H1 (cell line): ENCODE data around the gene ADGRF1. TPM values are rescaled to one million over a fixed set of nuclear protein-coding genes. Genes with fewer than 3 reads are reported as not detected.

ENCODE experiments used
- CHD7 ChIP-seq: fragments of 300-600 bp; sonication (generic); IDR thresholded peaks from 2 replicates; pipeline ENCODE4 v1.7.1; 2012; ENCODE audit warnings: low read length, moderate library complexity, mild to moderate bottlenecking, inconsistent platforms; ENCODE audit not compliant: insufficient replicate concordance
- CTBP2 ChIP-seq: IDR thresholded peaks from 2 replicates; pipeline ENCODE4 v1.7.0; 2011; ENCODE audit warnings: borderline replicate concordance, mild to moderate bottlenecking, moderate library complexity, mixed read lengths, low read length; ENCODE audit not compliant: insufficient read depth, insufficient read length
- MAX ChIP-seq: IDR thresholded peaks from 2 replicates; pipeline ENCODE4 v1.6.1; 2012; ENCODE audit warnings: inconsistent platforms
- RFX5 ChIP-seq: IDR thresholded peaks from 2 replicates; pipeline ENCODE4 v1.6.1; 2011; ENCODE audit warnings: low read depth, low read length, improper control_type of control experiment, borderline replicate concordance
- SAP30 ChIP-seq: fragments of 300-600 bp; sonication (generic); IDR thresholded peaks from 2 replicates; pipeline ENCODE4 v1.7.1; 2012; ENCODE audit warnings: low read length, moderate library complexity, mild to moderate bottlenecking, inconsistent platforms; ENCODE audit not compliant: insufficient read depth, insufficient replicate concordance
- polyA plus RNA-seq, 7 experiments: library from polyadenylated mRNA; depleted of rRNA in 3 of 7; stranded (reverse) in 5 of 7; unstranded in 2 of 7; fragments of >200 nt in 5 of 7; fragments of 200-250 nt in 2 of 7; gene quantifications; 1 replicate in 5 of 7; 2 replicates in 1 of 7; 4 replicates in 1 of 7; pipeline versions ENCODE4 v1.2.1 to v1.2.3, GENCODE V29; 2011 to 2013; ENCODE audit warnings: missing spikeins in 2 of 7, mixed read lengths in 2 of 7
- total RNA-seq: library from RNA; stranded (reverse); fragmentation: NEBNext Ultra II Directional; extraction: Animal tissue kit (Norgen Biotek cat#: 25700); gene quantifications from 2 replicates; pipeline ENCODE4 v1.2.1, GENCODE V29; 2021

Gene ADGRF1
- total and polyA plus RNA-seq, 2 of the 8 experiments (the other 6 are each of a cell fraction or from before 2014, with no cell fraction given): not detected

DNA sequence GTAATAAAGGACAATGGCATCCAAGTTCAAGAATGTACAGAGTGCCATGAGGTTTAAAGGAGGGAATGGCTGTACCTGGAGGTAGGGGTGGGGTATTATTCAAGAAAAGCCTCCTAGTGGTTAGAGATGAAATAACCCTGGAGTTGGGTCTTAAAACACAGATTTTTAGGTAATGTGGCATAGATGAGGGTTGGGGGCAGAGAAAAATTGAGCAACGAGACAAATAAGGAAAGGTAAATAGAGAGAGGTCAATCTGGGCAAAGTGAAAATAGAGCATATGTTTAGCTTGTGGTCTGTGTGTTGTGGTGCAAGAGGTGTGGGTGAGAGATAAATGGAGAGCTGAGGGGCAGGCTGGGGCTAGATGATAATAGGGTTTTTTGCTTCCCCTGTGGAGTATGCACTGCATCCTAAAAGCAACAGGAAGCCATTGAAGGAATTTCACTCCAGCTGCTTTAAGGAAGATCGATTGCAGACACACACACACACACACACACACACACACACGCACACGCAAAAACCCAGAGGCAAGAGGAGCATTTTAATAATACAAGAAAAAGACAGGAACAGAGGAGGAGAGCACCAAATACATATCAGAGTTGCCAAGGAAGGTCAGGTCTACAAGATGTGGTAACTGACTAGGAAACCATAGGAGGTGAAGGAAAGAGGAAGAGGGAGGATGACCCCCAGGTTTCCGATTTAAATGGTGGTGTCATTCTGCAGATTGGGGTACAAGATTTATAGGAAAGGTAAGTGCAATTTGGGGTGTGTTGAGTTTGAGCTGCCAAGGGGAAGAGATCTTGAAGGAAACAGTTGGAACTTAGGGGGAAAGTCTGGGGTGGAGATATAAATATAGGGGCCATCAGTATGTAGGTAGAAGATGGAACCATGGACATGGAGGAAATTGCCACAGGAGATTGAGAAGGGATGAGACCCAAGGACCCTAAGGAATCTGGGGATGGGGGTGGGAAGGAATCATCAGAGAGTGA, 31.3 kb upstream of the ADGRF1 start (continued):
- TF ChIP-seq CHD7 (no peak), CTBP2 (no peak), MAX (0 out of 2 replicates have a peak, but pooled peaks have one; percentile 24), RFX5 (no peak), SAP30 (no peak)
- TF ChIP-seq, all 59 proteins: peak for 4
